ENCODE results near the gene PPM1B.
"Not testable (repeated sequence)": the region's sequence is repeated elsewhere in the genome, so short reads cannot be mapped to it uniquely, and the experiment has no call there.

Gene PPM1B

DNA sequence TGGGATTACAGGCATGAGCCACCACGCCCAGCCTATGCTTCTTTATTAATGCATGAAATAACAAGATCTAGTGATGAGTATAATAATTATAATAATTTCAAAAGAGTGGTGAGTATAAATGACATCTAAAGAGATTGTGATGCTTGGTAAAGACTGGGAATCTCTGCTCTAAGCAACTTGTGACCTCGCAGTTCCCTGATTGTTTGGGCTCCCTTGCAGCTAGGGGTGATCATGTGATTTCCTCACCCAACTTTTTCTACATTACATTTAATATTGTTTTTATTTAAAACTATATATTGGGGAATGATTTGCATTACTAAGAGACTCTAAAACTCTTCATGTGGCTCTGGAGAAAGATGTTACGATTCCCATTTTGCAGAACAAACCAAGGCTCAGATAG, 4.1 kb upstream of the PPM1B start:
- no peak for FAIRE-seq

DNA sequence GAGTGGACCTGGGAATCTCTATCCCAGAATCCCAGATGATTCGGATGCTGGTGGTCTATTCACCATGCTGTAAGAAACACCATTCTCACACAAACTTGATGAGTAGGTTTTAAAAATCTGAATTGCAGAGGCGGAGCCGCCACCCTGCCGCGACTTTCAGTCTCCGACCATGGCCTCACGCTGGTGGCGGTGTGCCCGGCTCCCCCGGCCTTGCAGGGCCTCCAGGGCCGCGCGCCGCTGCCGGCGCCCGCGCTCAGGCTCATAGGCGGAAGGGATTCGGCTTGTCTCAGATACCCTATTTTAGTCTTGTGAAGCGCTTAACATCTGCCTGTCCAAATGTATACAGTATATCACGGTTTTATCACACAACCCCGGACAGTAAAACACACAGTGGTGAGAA, 2.6 kb upstream of the PPM1B start:
- no peak for FAIRE-seq

DNA sequence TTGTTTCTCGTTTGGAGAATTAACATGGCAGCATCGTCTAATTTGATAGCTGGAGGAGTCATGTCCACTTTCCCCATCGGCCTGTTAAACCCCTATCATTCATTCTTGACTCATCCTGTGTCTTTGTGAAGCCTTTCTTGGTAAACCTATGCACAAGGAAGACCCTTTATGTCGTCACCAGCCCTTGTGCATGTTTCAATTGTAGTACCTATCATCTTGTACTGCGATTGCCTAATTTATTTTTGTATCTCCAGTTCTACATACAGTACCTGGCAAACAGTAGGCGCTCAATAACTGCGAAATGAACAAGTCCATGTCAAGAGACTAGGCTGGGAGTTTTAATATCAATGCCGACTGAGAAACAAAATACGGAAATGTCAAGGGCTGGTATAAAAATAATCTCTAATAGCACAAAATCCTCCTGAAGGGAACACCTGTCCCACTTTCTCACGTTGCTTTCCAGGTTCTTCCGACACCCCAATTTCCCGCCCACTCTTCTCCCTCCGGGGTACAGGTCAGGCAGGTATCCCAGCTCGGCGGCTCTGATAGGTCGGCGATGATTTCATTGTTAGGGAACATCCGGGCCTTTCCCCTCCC, 1.3 kb upstream of the PPM1B start:
- no peak for FAIRE-seq

DNA sequence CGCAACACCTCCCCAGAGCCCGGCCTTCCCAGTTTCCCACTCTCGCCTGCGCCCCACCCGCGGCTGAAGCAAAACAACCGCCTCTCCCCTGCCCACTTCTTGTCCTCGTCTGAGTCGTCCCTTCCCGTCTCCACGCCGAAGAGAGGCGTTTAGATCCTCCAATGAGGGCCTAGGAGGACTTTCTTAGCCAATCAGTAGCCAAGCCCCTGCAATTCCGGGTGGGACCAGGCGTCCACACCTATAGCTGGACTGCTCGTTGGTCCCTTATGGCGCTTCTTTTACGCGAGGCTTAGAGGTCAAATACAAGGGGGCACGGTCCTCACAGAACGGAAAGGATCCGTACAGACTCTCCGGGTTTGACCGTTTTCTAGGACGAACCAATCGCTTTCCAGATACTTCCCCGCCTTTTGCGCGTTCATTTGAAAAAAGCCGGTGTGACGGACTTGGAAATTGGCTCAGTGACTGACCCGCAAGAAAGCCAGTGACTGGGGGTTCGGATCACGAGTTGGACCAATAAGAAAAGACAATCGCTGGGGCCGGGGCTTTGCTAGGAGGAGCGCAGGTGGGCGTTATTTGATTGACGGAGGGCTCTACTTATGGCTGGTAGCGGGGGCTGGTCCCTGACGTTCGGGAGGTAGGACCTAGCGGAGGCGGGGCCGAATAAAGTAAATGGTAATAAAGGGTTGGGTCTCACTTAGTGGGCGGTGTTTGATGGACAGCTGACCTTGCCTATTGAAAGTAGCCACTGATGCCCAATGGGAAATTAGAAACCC, 581 bp upstream of the PPM1B start:
- FAIRE-seq, result peak; percentile 78

DNA sequence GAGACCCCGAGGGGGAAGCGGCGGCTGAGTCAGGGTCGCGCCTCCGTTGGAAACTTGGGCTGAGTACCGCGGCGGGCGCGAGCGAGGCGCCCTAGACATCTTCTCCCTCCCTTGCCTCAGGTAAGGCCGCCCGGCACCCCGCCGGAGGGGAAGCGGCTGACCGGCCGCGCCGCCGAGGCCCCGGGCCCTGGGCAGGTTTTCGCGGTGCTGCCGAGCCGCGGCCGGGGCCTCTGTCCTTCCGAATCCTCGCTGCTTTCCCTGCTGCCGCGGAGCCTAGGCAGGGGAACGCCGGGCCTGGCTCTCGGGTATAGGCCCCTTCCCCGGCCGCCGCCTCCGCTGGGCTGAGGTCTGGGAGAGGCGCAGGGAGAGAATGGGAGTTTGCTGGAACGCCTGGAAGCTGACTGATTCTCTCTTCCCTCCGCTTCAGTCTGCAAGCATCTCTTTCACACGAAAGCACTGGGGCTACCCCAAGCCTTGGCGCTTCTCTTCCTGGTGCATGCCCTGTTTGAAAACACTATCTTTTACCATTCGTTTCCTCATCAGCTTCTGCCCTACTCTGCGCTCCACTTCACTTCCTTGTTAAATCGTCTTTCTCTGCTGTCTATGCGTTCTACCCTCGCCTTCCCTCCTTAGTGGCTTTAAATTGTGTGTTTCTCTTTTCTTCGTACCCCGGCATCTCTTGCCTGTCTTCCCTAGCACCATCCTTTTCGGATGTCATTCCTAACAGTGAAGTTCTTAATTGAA, 652 bp downstream of the PPM1B start:
- FAIRE-seq, result no peak

DNA sequence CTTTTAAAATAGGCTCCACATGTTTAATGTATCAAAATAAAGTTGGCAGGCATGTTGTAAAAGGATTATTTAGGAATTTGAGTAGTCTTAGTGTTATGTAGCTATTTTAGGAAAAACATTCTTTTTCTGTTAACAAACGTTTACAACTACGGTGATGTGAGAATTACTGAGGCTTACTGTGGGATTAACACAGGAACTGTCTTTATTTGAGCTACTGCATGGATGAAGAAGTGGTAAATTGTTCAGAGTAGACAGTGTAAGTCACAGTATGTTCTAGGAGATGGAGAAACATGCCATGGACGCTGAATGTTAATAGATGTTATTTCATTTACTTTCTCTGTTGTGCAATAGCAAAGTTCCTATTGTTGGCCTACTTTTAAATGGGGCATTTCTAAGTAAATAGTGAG, 1.6 kb downstream of the PPM1B start:
- no peak for FAIRE-seq

DNA sequence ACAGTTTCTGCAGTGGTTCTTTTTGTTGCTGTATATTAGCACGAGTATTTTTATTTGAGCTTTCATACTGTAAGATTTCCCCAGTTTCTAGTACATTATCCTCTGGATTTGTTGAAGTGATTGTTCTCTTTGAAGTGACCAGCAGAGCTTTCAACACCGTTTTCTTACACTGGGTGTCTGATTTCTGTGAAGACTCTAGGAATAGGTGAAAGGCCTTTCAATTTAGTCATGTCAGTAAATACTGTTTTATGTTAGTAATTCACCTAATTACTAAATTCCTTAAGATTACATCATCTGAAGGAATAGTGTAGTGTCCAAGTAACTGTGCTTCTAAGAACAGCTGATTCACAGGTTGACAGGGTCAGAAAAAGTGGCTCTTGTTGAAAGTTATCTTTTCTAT, 2.3 kb downstream of the PPM1B start:
- FAIRE-seq, result no peak

DNA sequence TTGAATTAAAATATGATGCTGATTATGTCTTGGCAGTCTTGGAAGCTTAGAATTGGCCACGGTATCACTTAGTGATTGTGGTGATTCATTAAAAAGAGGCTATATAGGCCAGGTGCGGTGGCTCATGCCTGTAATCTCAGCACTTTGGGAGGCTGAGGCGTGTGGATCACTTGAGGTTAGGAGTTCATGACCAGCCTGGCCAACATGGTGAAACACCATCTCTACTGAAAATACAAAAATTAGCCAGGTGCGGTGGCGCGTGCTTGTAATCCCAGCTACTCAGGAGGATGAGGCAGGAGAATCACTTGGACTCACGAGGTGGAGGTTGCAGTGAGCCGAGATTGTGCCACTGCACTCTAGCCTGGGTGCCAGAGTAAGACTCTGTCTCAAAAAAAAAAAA, 2.8 kb downstream of the PPM1B start:
- not testable (repeated sequence) for FAIRE-seq

DNA sequence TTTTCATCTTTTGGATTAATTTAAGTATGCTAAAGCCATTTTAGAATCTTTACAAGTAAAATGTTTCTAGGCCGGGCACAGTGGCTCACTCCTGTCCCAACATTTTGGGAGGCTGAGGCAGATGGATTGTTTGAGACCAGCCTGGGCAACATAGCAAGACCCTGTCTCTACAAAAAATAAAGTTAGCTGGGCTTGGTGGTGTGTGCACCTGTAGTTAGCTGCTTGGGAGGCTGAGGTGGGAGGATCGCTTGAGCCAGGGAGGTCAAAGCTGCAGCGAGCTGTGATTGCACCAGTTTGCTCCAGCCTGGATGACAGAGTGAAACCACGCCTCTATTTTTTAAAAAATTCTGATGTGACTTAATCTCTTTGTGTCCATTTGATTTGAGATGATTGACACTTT, 3.9 kb downstream of the PPM1B start:
- no peak for FAIRE-seq

DNA sequence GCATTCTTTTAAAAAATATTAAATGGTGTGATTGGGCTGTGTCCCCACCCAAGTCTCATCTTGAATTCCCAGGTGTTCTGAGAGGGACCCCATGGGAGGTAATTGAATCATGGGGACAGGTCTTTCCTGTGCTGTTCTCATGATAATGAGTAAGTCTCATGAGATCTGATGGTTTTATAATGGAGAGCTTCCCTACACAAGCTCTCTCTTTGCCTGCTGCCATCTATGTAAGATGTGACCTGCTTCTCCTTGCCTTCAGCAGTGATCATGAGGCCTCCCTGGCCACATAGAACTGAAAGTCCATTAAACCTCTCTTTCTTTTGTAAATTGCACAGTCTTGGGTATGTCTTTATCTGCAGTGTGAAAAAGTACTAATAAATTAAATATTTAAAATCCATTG, 10.3 kb downstream of the PPM1B start:
- FAIRE-seq, result no peak

DNA sequence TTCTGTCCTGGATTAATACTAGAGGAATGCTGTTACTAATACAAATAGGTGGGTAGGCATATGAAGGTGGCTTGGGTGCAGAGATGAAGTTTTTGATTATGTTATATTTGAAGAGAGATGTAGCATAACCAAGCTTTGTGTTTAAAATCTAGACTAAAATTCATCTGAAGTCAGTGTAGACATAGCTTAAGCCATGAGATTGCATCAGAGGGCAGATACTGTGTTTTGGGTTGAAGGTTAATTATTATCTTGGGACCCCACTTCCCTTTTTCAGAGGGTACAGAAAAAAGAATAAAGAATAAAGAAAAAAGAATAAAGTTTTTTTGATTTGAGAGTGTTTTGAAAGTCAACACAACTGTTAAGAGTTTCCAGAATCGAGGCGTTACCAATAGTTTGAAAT, 13.0 kb downstream of the PPM1B start:
- no peak for FAIRE-seq

DNA sequence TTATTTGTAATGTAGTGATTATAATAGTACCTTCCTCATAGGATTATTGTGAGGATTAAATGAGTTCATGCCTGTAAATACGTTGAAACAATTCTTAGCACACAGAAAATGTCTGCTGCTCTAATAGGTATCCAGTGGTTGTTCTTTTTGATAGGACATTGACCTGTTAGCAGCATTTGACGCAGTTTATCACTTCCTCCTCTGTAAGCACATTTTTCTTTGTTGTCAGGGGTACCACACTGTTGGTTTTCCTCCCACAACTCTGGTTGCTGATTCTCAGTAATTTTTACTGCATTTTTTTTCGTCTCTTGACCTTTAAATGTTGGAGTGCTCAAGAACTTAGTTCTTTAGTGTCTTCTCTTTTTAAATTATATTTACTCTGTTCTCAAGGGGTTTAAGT, 15.4 kb downstream of the PPM1B start:
- no peak for FAIRE-seq

DNA sequence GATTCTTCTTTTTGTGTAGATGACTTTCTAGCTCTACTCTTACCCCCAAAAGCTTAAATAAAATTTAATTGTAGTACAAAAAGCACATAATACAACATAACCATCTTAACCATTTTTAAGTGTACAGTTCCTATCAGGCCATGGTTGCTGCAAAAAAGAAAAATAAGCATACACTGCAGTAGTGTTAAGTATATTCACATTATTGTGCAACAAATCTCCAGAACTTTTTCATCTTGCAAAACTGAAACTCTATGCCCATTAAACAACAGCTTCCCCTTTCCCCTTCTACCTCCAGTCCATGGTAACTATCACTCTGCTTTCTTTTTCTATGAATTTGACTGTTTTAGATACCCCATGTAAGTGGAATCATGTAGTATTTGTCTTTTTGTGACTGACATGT, 18.1 kb downstream of the PPM1B start:
- FAIRE-seq, result peak; percentile 49

DNA sequence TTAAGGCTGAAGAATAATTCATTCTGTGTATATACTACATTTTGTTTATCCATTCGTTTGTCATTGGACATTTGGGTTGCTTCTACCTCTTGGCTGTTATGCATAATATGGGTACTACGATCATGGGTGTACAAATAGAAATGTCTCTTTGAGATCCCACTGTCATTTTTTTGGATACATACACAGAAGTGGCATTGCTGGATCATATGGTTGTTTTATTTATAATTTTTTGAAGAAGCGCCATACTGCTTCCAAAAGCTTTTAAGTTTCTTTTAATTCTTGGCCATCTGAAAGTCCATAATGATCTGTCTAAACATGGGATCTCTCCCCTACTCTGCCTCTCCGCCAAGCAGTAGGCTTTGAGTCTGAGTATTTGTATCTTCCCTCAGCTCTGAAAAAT, 18.6 kb downstream of the PPM1B start:
- no peak for FAIRE-seq

DNA sequence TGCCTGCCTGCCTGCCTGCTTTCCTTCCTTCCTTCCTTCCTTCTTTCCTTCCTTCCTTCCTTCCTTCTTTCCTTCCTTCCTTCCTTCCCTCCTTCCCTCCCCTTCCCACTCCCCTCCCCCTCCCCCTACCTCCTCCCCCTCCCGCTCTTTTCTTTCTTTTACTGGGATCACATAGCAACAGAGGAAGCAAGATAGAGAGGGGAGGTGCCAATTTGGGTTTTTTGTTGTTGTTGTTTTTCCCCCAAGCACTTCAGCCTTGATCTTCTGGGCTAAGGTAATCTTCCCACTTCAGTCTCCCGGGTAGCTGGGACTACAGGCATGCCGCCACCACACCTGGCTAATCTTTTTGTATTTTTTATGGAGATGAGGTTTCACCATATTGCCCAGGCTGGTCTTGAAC, 20.0 kb downstream of the PPM1B start:
- FAIRE-seq, result no peak

DNA sequence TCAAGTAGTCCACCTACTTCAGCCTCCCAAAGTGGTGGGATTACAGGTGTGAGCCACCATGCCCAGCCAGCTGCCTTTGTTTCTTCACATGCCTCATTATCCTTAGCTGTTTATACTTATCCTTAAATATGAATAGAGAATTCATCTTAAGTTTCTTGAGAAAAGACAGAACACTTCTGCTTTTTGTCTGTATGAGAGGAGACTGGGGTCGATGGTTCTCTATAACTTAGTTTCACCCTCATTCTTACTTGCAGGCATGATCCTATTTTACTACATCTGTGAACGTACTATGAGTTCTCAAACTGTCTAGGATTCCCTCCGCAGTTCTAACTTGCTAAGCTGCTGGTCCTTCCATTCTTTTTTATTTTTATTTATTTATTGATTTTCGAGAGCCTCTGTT, 20.4 kb downstream of the PPM1B start:
- no peak for FAIRE-seq

DNA sequence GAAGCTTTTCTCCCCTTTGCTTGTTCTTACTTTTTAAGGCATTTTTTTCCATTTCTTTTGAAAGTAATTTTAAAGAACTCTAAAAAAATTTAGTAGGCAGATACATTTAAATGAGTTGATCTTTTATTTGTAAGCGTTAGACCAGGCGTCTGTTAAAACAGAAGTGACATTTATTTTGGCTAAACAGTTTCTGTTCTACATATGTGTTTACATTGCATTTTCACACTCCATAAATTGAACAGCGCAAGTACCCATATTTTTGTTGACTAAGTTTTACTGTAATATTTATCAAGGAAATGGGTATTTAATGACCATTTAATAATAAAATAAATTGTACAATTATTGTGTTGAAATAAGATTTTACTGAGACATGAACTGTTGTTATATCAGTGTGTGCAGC, 21.9 kb downstream of the PPM1B start:
- FAIRE-seq, result no peak

DNA sequence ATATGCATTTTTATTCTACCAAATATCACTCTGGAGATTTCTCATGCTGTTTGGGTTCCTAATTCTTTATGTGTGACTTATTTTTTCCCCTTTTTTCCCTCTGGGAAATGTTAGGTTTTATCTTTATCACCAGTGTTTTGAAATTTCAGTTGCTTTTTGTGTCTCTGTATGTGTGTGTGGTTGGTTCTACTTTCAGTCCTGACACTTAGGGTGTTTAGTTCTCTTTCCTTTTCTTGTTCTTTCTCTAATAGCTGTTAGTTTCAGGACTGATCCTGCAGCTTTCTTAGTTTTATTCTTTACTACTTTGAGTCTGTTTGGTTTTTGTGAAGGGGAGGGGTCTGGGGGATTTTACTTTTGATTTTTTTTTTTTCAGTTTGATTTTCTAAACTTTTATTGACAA, 23.1 kb downstream of the PPM1B start:
- FAIRE-seq, result no peak

DNA sequence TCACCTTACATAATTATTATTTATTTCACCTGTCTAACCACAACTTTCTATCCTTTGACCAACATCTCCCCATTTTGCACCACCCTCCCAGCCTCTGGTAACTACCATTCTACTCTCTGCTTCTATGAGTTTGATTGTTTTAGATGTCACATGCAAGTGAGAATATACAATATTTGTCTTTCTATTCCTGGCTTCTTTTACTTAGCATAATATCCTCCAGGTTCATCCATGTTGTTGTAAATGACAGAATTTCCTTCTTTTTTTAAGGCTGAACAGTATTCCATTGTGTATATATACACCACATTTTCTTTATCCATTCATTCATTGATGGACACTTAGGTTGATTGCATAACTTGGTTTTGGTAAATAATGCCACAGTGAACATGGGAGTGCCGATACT, 24.0 kb downstream of the PPM1B start:
- FAIRE-seq, result no peak

DNA sequence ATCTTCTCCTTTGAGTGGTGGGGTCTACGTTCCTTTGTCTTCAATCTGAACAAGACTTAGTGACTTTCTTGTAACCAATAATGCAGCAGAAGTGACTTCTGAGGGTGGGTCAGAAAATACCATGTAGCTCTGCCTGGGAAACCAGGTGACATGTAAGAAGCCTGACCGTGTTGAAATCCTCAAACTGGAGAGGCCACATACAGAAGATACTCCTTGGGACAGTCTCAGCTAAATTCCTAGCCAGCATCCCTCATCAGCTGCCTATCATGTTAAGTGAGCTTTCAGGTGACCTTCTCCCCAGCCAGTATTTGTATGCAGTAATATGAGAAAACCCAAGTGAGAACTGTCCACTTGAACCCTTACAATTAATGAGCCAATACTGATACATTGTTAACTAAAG, 27.0 kb downstream of the PPM1B start:
- FAIRE-seq, result no peak

DNA sequence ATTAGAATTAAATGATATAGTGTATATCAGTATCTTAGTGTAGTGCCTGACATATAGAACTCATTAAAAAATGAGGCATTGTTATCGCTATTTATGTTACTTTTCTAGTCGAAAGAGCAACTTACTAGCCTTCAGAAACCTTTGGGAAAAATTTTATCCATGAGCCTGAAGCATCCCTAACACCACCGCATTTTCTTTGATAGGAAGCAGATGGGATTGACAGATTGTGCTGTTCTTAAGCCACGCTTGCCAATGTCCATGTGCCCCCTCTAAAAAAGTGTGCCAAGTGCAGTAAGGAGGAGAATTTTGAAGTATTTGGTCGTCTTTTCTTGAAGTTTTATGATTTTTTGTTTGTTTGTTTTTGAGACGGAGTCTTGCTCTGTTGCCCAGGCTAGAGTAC, 29.1 kb downstream of the PPM1B start:
- no peak for FAIRE-seq

DNA sequence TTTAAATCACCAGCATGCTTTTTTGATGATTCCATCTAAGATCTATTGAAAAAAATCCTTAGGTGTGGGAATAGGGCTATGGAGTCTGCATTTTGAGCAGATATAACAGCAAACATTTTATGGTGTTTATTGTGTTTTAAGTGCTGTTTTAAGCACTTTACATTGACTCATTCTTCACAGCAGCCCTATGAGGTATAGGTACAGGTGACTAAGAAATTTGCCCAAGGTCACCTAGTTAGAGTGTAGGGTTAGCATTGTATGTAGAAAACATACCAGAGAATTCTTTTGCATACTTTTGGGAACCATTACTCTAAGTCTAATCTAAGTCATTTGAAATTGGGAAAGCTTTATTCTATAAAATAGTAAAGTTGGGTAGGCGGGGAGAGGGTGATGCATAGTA, 31.3 kb downstream of the PPM1B start:
- no peak for FAIRE-seq

DNA sequence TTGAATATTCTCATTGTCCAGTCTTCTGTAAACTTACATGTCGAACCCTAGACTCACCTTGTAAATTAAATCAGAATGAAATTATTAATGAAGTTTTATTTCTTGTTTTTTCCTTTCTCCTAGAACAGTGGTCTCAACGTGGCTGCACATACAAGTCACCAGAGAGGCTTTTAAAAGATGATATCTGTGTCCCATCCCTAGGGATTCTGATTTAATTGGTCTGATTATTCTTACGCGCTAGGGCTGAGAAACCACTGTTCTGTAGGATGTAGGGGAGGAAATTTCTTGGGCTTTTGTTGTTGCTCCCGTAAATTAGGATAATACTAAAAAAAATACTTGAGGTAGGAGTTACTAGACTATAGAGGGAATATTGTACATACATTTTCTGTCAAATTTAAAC, 32.1 kb downstream of the PPM1B start:
- no peak for FAIRE-seq

DNA sequence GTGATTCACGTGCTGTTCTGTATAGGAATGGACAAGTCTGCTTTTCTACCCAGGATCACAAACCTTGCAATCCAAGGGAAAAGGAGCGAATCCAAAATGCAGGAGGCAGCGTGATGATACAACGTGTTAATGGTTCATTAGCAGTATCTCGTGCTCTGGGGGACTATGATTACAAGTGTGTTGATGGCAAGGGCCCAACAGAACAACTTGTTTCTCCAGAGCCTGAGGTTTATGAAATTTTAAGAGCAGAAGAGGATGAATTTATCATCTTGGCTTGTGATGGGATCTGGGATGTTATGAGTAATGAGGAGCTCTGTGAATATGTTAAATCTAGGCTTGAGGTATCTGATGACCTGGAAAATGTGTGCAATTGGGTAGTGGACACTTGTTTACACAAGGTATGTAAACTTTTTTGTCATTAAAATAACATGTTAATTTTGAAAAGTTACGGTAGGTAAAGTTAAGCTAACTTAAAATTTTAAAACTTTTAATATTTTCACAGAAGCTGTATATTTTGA, 33.0 kb downstream of the PPM1B start:
- FAIRE-seq, result no peak

All from colon (tissue), 2 donors.